ENCODE measurements around the gene SGTA.

- TF ChIP-seq CTCF (IDR thresholded peaks at IDR 0.05) (no peak), REST (IDR thresholded peaks at IDR 0.05; ENCODE audit: insufficient read depth in 1 of 2, low read depth in 2 of 2, low read length in 1 of 2) (no peak), POLR2AphosphoS5 (IDR thresholded peaks at IDR 0.05; ENCODE audit: low read depth, low read length) (no peak)
Measured at GRCh38 chr19:2811735-2812413, 28.8 kb upstream of the SGTA start.
